ENCODE measurements around the gene NID1. TPM values are rescaled to one million over a fixed set of nuclear protein-coding genes. Genes with fewer than 3 reads are reported as not detected.

NID1 gene
- total and polyA plus RNA-seq, 2 donors (not counting 3 experiments of a cell fraction or from before 2014, with no cell fraction given), result 87.0 to 109 TPM

GRCh38 chr1:235953801-235954200, 111.1 kb downstream of the NID1 start:
- Histone ChIP-seq H3K4me1 (ENCODE audit: control insufficient read depth, extremely low read depth, insufficient read depth, low read length) (no peaks in the 10 kb centered on the region), H3K27me3 (ENCODE audit: control insufficient read depth in 2 of 2, insufficient read depth in 2 of 2, low read length in 2 of 2) (peaks cover 0 to 1% of the 10 kb centered on the region in 2 experiments), H3K4me2 (ENCODE audit: insufficient read depth, low read length) (no peak overlapping the region), H3K9me3 (replicated peaks; ENCODE audit: control insufficient read depth, insufficient read depth, low read length) (no peaks in the 10 kb centered on the region), H3K9me1 (replicated peaks; ENCODE audit: control insufficient read depth, extremely low read depth, insufficient read depth, low read length) (no peaks in the 10 kb centered on the region), H3K36me3 (ENCODE audit: control insufficient read depth in 2 of 2, extremely low read depth in 1 of 2, insufficient read depth in 2 of 2, low read length in 2 of 2) (no peaks in the 10 kb centered on the region), H4K20me1 (replicated peaks; ENCODE audit: control insufficient read depth, extremely low read depth, insufficient read depth, low read length) (no peaks in the 10 kb centered on the region), H2AFZ (ENCODE audit: low read depth, low read length) (no peak overlapping the region), H3K27ac (ENCODE audit: insufficient read depth, low read depth, low read length) (no peak overlapping the region), H3K79me2 (ENCODE audit: control insufficient read depth, insufficient read depth, low read length) (no peaks in the 10 kb centered on the region), H3K4me3 (replicated peaks in 1 of 3; ENCODE audit: insufficient read depth in 1 of 3, low read depth in 1 of 3, low read length in 3 of 3) (no peak overlapping the region), H3K9ac (replicated peaks; ENCODE audit: extremely low read depth, insufficient read depth, low read length) (no peak overlapping the region)
- dilution Hi-C loops (cut with MboI; ENCODE audit: extremely low pct_ligation_motif_present, low sequenced_read_pairs), result no loop called here
- BruUV-seq (replicated peaks), result no TSS peak
- DNase-seq (ENCODE audit: low read depth, low spot score) (no peak), FAIRE-seq (no peak)
- intact Hi-C loops (cut with micrococcal nuclease), result no loop called here
- ChIA-PET CTCF (interaction anchor here (2.0 kb wide), 1 partner anchor 18 kb away, joined by 4 read pairs; no protein-coding TSS in a partner anchor), POLR2A (no interaction called here)
- TF ChIP-seq GATA2 (IDR thresholded peaks at IDR 0.05; ENCODE audit: insufficient read depth, insufficient read length, low read depth, low read length) (no peak), JUN (IDR thresholded peaks at IDR 0.05; ENCODE audit: borderline replicate concordance, insufficient read depth, insufficient read length, low read depth) (no peak), FOS (IDR thresholded peaks at IDR 0.05; ENCODE audit: borderline replicate concordance, insufficient read depth, low read length) (no peak), EZH2 (IDR thresholded peaks at IDR 0.05; ENCODE audit: borderline replicate concordance, low read depth, low read length, severe bottlenecking) (no peak), MAX (IDR thresholded peaks at IDR 0.05; ENCODE audit: insufficient read depth, insufficient read length) (no peak), MYC (IDR thresholded peaks at IDR 0.05; ENCODE audit: low read depth, low read length) (no peak), POLR2A (IDR thresholded peaks at IDR 0.05; ENCODE audit: low read depth, low read length) (no peak), POLR2AphosphoS5 (IDR thresholded peaks at IDR 0.05; ENCODE audit: insufficient read depth, low read depth, low read length) (no peak), CTCF (IDR thresholded peaks at IDR 0.05; ENCODE audit: extremely low read depth in 1 of 2, insufficient read depth in 1 of 2, low read depth in 1 of 2, low read length in 2 of 2) (no peak)

Measured in endothelial cell of umbilical vein (primary cell).